H54 (cell line): ENCODE data around the gene PCDHB7.
"Not testable (repeated sequence)": the region's sequence is repeated elsewhere in the genome, so short reads cannot be mapped to it uniquely, and the experiment has no call there.

Experiments used
- DNase-seq: peaks from one replicate; pipeline ENCODE4 v3.0.0; 2011; ENCODE audit warnings: low spot score, mixed read lengths; ENCODE audit not compliant: insufficient read length
- FAIRE-seq: peaks from 3 replicates; lab custom pipeline; 2011; peaks lifted over from hg19 to GRCh38; lab: Jason Lieb, UNC
- POLR2A ChIP-seq: IDR thresholded peaks from 2 replicates; pipeline ENCODE4 v1.6.1; 2011; ENCODE audit warnings: low read depth, mild to moderate bottlenecking, low read length

PCDHB7 gene

DNA sequence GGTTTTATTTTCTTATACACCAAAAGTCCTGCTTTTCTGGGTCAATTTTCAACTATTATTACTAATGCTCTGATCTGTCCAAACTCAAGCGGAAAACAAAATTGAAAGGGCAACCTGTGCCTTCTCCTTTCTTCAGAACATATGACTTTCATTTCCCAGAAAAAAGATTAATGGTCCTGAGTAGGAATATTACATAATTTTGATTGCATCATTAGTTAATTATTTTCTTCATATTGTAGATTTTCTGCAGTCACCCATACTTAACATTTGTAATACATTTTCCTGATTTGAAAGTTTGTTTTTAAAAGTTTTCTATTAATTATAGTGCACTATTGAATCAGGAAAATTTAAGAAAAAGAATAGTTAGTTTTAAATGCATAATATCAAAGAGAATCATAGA is 3.5 kb downstream of the PCDHB7 start:
- FAIRE-seq (no peak), DNase-seq (no peak)
- no peak for TF ChIP-seq POLR2A

DNA sequence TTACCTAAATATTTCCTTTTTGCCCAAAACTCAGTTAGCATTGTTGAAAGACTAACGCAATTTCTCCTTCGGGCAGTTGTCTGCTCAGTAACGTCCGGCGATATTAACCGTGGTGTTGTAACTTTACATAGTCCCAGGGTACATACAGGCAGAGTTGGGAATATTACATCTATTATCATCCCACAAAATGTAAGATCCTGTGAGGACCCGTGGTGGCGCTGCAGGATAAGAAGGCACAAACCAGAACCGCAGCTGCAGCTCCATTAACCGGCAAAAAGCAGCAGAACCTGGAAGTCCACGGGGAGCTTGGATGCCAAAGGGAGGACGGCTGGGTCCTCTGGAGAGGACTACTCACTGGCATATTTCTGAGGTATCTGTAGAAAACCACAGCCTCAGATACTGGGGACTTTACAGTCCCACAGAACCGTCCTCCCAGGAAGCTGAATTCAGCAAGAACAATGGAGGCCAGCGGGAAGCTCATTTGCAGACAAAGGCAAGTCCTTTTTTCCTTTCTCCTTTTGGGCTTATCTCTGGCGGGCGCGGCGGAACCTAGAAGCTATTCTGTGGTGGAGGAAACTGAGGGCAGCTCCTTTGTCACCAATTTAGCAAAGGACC is 5.2 kb downstream of the PCDHB7 start, which contains the start of gene PCDHB8:
TSS of gene PCDHB8 (plus strand) at position 214 of the 615 bp plus-strand sequence. CDS start at position 459, 245 bp downstream.
- FAIRE-seq (peak; percentile 74), DNase-seq (peak; percentile 59)

DNA sequence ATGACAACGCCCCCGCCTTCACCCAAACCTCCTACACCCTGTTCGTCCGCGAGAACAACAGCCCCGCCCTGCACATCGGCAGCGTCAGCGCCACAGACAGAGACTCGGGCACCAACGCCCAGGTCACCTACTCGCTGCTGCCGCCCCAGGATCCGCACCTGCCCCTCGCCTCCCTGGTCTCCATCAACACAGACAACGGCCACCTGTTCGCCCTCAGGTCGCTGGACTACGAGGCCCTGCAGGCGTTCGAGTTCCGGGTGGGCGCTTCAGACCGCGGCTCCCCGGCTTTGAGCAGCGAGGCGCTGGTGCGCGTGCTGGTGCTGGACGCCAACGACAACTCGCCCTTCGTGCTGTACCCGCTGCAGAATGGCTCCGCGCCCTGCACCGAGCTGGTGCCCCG is 6.9 kb downstream of the PCDHB7 start:
- not testable (repeated sequence) for FAIRE-seq, DNase-seq

DNA sequence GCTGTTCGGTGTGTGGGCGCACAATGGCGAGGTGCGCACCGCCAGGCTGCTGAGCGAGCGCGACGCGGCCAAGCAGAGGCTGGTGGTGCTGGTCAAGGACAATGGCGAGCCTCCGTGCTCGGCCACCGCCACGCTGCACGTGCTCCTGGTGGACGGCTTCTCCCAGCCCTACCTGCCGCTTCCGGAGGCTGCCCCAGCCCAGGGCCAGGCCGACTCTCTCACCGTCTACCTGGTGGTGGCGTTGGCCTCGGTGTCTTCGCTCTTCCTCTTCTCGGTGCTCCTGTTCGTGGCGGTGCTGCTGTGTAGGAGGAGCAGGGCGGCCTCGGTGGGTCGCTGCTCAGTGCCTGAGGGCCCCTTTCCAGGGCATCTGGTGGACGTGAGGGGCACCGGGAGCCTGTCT is 7.4 kb downstream of the PCDHB7 start:
- not testable (repeated sequence) for FAIRE-seq, DNase-seq

DNA sequence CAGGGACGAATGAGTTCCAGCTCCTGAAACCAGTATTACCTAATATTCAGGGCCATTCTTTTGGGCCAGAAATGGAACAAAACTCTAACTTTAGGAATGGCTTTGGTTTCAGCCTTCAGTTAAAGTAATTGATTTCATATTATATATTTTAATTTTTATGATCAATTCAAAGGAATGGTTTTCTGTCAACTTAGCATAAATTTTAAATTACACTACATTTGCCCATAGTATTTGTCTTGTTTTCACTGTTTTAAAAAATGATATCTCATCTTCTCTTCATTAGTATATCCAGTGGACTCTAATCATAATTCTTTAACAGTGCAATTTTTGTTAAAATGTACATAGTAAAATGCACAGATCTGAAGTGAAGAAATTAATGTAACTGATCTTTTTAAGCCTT is 7.9 kb downstream of the PCDHB7 start:
- TF ChIP-seq POLR2A: no peak
- DNase-seq (no peak), FAIRE-seq (no peak)

DNA sequence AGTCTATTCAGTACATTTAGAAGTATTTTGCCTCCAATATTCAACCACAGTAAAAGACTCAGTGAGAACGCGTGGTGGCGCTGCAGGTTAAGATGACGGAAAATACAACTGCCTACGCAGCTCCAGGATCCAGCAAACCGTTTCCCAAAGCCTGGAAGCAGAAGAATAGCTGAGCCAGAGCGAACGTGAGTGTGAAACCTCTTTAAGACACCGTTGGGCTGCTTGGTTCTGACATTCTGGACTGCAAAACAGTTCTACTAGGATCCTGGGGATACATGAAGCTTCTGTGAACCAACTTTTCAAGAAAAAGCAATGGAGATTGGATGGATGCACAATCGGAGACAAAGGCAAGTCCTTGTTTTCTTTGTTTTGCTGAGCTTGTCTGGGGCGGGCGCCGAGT is 9.8 kb downstream of the PCDHB7 start, which contains the start of gene PCDHB16:
TSS of gene PCDHB16 (plus strand) at position 140 of the 400 bp plus-strand sequence. CDS start at position 313, 173 bp downstream.
- DNase-seq (no peak), FAIRE-seq (no peak)
- no peak for TF ChIP-seq POLR2A

DNA sequence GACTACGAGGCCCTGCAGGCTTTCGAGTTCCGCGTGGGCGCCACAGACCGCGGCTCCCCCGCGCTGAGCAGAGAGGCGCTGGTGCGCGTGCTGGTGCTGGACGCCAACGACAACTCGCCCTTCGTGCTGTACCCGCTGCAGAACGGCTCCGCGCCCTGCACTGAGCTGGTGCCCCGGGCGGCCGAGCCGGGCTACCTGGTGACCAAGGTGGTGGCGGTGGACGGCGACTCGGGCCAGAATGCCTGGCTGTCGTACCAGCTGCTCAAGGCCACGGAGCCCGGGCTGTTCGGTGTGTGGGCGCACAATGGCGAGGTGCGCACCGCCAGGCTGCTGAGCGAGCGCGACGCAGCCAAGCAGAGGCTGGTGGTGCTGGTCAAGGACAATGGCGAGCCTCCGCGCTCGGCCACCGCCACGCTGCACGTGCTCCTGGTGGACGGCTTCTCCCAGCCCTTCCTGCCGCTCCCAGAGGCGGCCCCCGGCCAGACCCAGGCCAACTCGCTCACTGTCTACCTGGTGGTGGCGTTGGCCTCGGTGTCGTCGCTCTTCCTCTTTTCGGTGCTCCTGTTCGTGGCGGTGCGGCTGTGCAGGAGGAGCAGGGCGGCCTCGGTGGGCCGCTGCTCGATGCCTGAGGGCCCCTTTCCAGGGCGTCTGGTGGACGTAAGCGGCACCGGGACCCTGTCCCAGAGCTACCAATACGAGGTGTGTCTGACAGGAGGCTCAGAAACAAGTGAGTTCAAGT is 11.8 kb downstream of the PCDHB7 start:
- FAIRE-seq, DNase-seq: not testable (repeated sequence)

DNA sequence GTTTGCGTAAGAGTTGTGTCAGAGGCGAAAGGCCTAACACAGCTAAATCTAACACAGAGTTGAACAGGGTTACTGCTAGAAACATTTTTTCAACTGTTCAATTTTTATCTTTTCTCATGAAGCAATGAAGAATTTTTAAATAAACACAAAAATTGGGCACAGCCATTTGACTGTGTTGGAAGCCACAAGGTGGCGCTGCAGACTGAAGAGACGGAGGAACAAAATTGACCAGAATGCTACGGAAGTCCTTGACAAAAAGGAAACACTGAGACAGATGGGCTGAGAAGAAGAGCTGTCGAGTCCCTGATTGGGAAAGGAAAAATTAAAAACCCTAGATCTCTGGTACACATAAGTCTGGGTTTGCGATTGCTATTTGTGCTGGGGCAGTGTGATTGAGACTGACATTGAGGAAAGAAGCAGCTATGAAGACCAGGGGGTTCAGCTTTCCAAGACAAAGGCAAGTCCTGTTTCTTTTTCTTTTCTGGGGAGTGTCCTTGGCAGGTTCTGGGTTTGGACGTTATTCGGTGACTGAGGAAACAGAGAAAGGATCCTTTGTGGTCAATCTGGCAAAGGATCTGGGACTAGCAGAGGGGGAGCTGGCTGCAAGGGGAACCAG is 14.6 kb downstream of the PCDHB7 start, which contains the start of gene PCDHB9:
TSS of gene PCDHB9 (plus strand) at position 265 of the 616 bp plus-strand sequence. CDS start at position 423, 158 bp downstream.
- peak; percentile 91 for FAIRE-seq
- peak; percentile 78 for DNase-seq
- no peak for TF ChIP-seq POLR2A

DNA sequence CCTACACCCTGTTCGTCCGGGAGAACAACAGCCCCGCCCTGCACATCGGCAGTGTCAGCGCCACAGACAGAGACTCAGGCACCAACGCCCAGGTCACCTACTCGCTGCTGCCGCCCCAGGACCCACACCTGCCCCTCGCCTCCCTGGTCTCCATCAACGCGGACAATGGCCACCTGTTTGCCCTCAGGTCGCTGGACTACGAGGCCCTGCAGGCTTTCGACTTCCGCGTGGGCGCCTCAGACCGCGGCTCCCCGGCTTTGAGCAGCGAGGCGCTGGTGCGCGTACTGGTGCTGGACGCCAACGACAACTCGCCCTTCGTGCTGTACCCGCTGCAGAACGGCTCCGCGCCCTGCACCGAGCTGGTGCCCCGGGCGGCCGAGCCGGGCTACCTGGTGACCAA is 16.2 kb downstream of the PCDHB7 start:
- FAIRE-seq, DNase-seq: not testable (repeated sequence)

DNA sequence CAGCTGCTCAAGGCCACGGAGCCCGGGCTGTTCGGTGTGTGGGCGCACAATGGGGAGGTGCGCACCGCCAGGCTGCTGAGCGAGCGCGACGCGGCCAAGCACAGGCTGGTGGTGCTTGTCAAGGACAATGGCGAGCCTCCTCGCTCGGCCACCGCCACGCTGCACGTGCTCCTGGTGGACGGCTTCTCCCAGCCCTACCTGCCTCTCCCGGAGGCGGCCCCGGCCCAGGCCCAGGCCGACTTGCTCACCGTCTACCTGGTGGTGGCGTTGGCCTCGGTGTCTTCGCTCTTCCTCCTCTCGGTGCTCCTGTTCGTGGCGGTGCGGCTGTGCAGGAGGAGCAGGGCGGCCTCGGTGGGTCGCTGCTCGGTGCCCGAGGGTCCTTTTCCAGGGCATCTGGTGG is 16.7 kb downstream of the PCDHB7 start:
- not testable (repeated sequence) for FAIRE-seq, DNase-seq

DNA sequence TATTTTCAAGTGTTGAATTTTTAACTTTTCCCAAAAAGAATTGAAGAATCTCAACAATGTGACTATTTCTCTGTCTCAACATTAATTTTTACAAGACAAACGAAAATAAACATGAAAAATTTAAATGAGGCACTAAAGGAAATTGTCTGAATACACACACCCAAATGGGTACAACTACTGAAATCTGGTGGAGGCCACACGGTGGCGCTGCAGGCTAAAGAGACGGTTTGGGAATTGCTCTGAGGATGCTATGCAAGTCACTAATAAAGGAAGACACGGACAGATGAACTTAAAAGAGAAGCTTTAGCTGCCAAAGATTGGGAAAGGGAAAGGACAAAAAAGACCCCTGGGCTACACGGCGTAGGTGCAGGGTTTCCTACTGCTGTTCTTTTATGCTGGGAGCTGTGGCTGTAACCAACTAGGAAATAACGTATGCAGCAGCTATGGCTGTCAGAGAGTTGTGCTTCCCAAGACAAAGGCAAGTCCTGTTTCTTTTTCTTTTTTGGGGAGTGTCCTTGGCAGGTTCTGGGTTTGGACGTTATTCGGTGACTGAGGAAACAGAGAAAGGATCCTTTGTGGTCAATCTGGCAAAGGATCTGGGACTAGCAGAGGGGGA is 19.8 kb downstream of the PCDHB7 start, which contains the start of gene PCDHB10:
TSS of gene PCDHB10 (plus strand) at position 244 of the 616 bp plus-strand sequence. CDS start at position 444, 200 bp downstream.
- no peak for FAIRE-seq

DNA sequence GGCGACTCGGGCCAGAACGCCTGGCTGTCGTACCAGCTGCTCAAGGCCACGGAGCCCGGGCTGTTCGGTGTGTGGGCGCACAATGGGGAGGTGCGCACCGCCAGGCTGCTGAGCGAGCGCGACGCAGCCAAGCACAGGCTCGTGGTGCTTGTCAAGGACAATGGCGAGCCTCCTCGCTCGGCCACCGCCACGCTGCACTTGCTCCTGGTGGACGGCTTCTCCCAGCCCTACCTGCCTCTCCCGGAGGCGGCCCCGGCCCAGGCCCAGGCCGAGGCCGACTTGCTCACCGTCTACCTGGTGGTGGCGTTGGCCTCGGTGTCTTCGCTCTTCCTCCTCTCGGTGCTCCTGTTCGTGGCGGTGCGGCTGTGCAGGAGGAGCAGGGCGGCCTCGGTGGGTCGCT is 21.9 kb downstream of the PCDHB7 start:
- FAIRE-seq, DNase-seq: not testable (repeated sequence)

More for the DNA sequence above, 19.8 kb downstream of the PCDHB7 start, which contains the start of gene PCDHB10:
- TF ChIP-seq POLR2A: no peak
- peak; percentile 79 for DNase-seq

DNA sequence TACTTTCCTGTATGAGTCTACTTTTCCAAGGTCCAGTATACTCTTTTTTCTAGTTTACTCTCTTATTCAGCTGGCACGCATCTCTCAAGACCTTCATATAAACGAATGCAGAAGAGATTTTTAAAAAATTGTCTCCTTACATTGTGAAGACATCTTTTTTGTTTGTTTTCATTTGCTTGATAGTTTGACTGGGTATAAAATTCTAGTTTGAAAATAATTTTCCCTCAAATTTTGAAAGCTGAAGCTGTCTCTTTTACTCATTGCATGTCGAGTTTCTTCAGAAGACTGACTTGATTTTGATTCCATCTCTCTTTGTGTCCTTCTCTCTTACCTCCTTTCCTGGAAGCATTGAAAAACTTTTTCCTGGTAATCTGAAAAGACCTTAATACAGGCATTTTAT is 23.9 kb downstream of the PCDHB7 start:
- DNase-seq (no peak), FAIRE-seq (no peak)
- TF ChIP-seq POLR2A: no peak
